ENCODE data around the gene PTPRU. TPM values are rescaled to one million over a fixed set of nuclear protein-coding genes. Genes with fewer than 3 reads are reported as not detected.

PTPRU gene
- total RNA-seq (2021; fragmentation: NEBNext Ultra II Directional; extraction: Animal tissue kit (Norgen Biotek cat#: 25700)) (41.8 and 55.3 TPM in 2 replicates), polyA plus RNA-seq (2011; rRNA removed) (33.8 and 57.0 TPM in 2 replicates), polyA minus RNA-seq (2011; rRNA and poly(A)+ RNA removed) (39.2 and 41.2 TPM in 2 replicates)
- 41.3 TPM for polyA plus RNA-seq (2011; cell fraction: cytosol; rRNA removed)
- polyA plus RNA-seq (2011; cell fraction: nucleus; rRNA removed), result 84.9 TPM
- polyA plus RNA-seq (2012, experiment 1 of 2), result 23.1 to 40.3 TPM (median 37.9 TPM) in 4 replicates
- 38.4 TPM for polyA plus RNA-seq (2012, experiment 2 of 2)
- 29.7 TPM for polyA plus RNA-seq (2013, experiment 1 of 2)
- 33.1 TPM for polyA plus RNA-seq (2013, experiment 2 of 2)
- 79.9 TPM for polyA minus RNA-seq (2011; cell fraction: cytosol; rRNA and poly(A)+ RNA removed)
- polyA minus RNA-seq (2011; cell fraction: nucleus; rRNA and poly(A)+ RNA removed), result 57.9 TPM
- long read RNA-seq, experiment 1, partial matches to known transcripts, result 19 of 31 reads
- long read RNA-seq, experiment 1, other reads (novel, unspliced or antisense), result 10 of 31 reads
- long read RNA-seq, experiment 2, partial matches to known transcripts, result 1 of 2 reads
- long read RNA-seq, experiment 2, other reads (novel, unspliced or antisense), result 1 of 2 reads

DNA sequence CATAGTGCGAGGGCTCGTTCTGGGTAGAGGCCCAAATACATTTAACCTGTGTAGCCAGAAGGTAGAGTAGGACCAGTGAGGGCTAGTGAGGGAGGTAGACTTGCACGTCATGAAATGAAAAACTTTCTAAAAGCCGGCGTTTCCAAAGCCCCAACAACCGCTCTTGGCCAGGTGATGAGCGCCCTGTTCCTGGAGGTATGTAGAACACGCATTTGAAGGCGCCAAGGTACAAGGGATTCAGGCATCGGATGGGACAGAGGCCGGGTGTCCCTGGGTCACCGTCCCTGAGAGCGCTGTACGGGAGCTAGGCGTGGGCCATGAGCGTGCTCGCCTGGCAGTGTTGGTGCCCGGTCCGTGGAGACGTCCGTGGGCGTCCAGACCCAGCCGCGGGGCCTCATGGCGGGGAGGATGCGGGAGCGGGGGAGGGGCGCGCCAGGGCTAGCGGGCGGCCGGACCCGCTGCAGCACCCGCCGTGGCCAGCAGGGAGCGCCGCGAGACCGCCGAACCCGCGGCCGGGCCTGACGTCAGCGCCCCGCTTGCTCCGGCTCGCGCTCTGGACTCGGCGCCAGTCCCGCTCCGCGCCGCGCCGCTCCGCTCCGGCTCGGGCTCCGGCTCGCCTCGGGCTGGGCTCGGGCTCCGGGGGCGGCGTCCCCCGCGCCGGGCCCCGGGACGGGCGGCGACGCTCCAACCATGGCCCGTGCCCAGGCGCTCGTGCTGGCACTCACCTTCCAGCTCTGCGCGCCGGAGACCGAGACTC is at the start of gene PTPRU:
TSS of gene PTPRU (plus strand) at position 568 of the 757 bp plus-strand sequence. CDS start at position 691, 123 bp downstream.
- peak within 1 kb of the TSS; percentile 93 for H4K91ac ChIP-seq (replicated peaks; ENCODE audit: insufficient read length, low read length)
- peak within 1 kb of the TSS; percentile 58 to 68 (median 60) for H3K4me3 ChIP-seq (ENCODE audit: extremely low read depth in 1 of 4, insufficient read depth in 2 of 4, low read depth in 3 of 4, low read length in 4 of 4)
- H3K4me1 ChIP-seq (replicated peaks in 1 of 4; ENCODE audit: control insufficient read depth in 3 of 4, insufficient read depth in 4 of 4, low read length in 3 of 4), result peaks cover 10 to 33% (median 24%) of the 10 kb centered on the region in 4 experiments
- FAIRE-seq (no peak), DNase-seq (ENCODE audit: low read depth in 1 of 2, low spot score in 2 of 2) (peak in 1 of 2 experiments; percentile 98)
- H2BK15ac ChIP-seq (ENCODE audit: low read length), result peak within 1 kb of the TSS; percentile 99
- H2AK5ac ChIP-seq (ENCODE audit: low read depth, low read length), result peak within 1 kb of the TSS; percentile 99
- H3K4me2 ChIP-seq (ENCODE audit: insufficient read depth in 1 of 2, low read depth in 2 of 2, low read length in 2 of 2), result peak within 1 kb of the TSS; percentile 100
- peak within 1 kb of the TSS; percentile 62 for H4K5ac ChIP-seq (ENCODE audit: insufficient read length, low read depth, low read length)
- H3K9ac ChIP-seq (replicated peaks in 1 of 4; ENCODE audit: extremely low read depth in 1 of 4, low read depth in 3 of 4, low read length in 3 of 4), result peak within 1 kb of the TSS; percentile 45 to 58 (median 52)
- no peaks in the 10 kb centered on the region for H3K9me3 ChIP-seq (ENCODE audit: insufficient read depth in 2 of 2, low read depth in 1 of 2, low read length in 1 of 2)
- H3K27ac ChIP-seq (ENCODE audit: low read depth, low read length), result no peak within 1 kb of the TSS
- H3K79me1 ChIP-seq (ENCODE audit: low read depth, low read length), result no peaks in the 10 kb centered on the region
- H3K23ac ChIP-seq (ENCODE audit: insufficient read length), result peak within 1 kb of the TSS; percentile 5
- peak within 1 kb of the TSS; percentile 95 for H4K8ac ChIP-seq (ENCODE audit: extremely low read depth, insufficient read depth, low read length)
- CTCF ChIA-PET (ENCODE audit: partially characterized antibody), result interaction anchor here (0.6 to 1.5 kb wide), 7 partner anchors 15 to 453 kb away, joined by 3 to 7 read pairs (median 3); no protein-coding TSS in a partner anchor
- H3K36me3 ChIP-seq (ENCODE audit: control insufficient read depth in 2 of 4, insufficient read depth in 4 of 4, low read length in 3 of 4), result no peaks in the 10 kb centered on the region; a peak in 1 of 8 replicates
- H3K79me2 ChIP-seq (ENCODE audit: control insufficient read depth in 1 of 2, insufficient read depth in 2 of 2, low read length in 2 of 2), result no peaks in the 10 kb centered on the region; a peak in 1 of 4 replicates
- peak within 1 kb of the TSS; percentile 13 for H3K56ac ChIP-seq (replicated peaks; ENCODE audit: insufficient read length, low read depth, low read length)
- no peak within 1 kb of the TSS for H3K14ac ChIP-seq (ENCODE audit: insufficient read length)
- peak within 1 kb of the TSS; percentile 91 for H2BK5ac ChIP-seq (ENCODE audit: low read depth, low read length)
- H2AFZ ChIP-seq (ENCODE audit: low read length), result peak within 1 kb of the TSS; percentile 98
- H3K18ac ChIP-seq (ENCODE audit: extremely low read depth, low read length), result peak within 1 kb of the TSS; percentile 100
- peak within 1 kb of the TSS; percentile 99 for H2BK12ac ChIP-seq (ENCODE audit: low read depth, low read length)
- H2BK20ac ChIP-seq (ENCODE audit: low read length), result peak within 1 kb of the TSS; percentile 98; the same call in 1 of the 2 replicates
- H3K23me2 ChIP-seq (ENCODE audit: low read depth, low read length), result peaks cover 22% of the 10 kb centered on the region
- 11% methylated on average over 44 of the region's 82 CpGs; no CpG with 5 or more reads in 1 of the 2 experiments for WGBS, 2 experiments (ENCODE audit: extremely low coverage in 1 of 2, insufficient coverage in 1 of 2, insufficient read length in 1 of 2, insufficient replicate concordance in 2 of 2, low coverage in 1 of 2, low lambda C conversion rate in 2 of 2, missing lambda C conversion rate in 1 of 2)
- H4K20me1 ChIP-seq (replicated peaks in 1 of 2; ENCODE audit: control insufficient read depth in 1 of 2, insufficient read depth in 2 of 2, low read length in 2 of 2), result peaks cover 0 to 8% of the 10 kb centered on the region in 2 experiments
- H2BK120ac ChIP-seq (replicated peaks; ENCODE audit: low read depth, low read length), result peak within 1 kb of the TSS; percentile 72
- peaks cover 14 to 34% (median 29%) of the 10 kb centered on the region in 4 experiments for H3K27me3 ChIP-seq (replicated peaks in 1 of 4; ENCODE audit: control insufficient read depth in 3 of 4, extremely low read depth in 1 of 4, insufficient read depth in 3 of 4, low read length in 3 of 4)
- POLR2A ChIA-PET (ENCODE audit: partially characterized antibody), result no interaction called here
- peak within 1 kb of the TSS; percentile 95 for H3K4ac ChIP-seq (replicated peaks; ENCODE audit: insufficient read length, low read depth, low read length)
- 0 out of 2 replicates have a peak, but pooled peaks have one; percentile 25 for TF ChIP-seq GABPA (IDR thresholded peaks at IDR 0.05; ENCODE audit: borderline replicate concordance, insufficient read depth, low read length)
- peak; percentile 69; the same call in 1 of the 2 replicates for TF ChIP-seq BACH1 (IDR thresholded peaks at IDR 0.05; ENCODE audit: low read length)
- TF ChIP-seq RAD21 (IDR thresholded peaks at IDR 0.05 in 1 of 2, conservative IDR thresholded peaks at IDR 0.05 in 1 of 2; ENCODE audit: low read depth in 2 of 2, low read length in 2 of 2), result peak; percentile 78 to 92
- TF ChIP-seq POLR2A (IDR thresholded peaks at IDR 0.05; ENCODE audit: control extremely low read depth in 1 of 2, low read depth in 2 of 2, low read length in 2 of 2), result 0 out of 3 replicates have a peak, but pooled peaks of 1 of the 2 experiments have one; percentile 31
- no peak for TF ChIP-seq POU5F1 (IDR thresholded peaks at IDR 0.05; ENCODE audit: low read depth, low read length)
- 0 out of 2 replicates have a peak, but pooled peaks have one; percentile 49 for TF ChIP-seq YY1 (IDR thresholded peaks at IDR 0.05; ENCODE audit: low read depth, low read length)
- no peak for TF ChIP-seq CEBPB (IDR thresholded peaks at IDR 0.05; ENCODE audit: low read depth, low read length)
- peak; percentile 81 for TF ChIP-seq MAX (IDR thresholded peaks at IDR 0.05)
- TF ChIP-seq SRF (IDR thresholded peaks at IDR 0.05; ENCODE audit: low read depth, low read length), result 0 out of 2 replicates have a peak, but pooled peaks have one; percentile 12

Data from H1 (cell line).